GM12873 (cell line): Measurements from ENCODE around the gene KIAA2012.

Source experiments
- TF ChIP-seq, protein P1 (sequence below): IDR thresholded peaks from 2 replicates; pipeline ENCODE4 v1.5.1; 2012; ENCODE audit warnings: low read depth, mild to moderate bottlenecking, moderate library complexity, low read length, control low read depth; ENCODE audit not compliant: insufficient read depth; ENCODE audit errors: missing control alignments

KIAA2012 gene

DNA sequence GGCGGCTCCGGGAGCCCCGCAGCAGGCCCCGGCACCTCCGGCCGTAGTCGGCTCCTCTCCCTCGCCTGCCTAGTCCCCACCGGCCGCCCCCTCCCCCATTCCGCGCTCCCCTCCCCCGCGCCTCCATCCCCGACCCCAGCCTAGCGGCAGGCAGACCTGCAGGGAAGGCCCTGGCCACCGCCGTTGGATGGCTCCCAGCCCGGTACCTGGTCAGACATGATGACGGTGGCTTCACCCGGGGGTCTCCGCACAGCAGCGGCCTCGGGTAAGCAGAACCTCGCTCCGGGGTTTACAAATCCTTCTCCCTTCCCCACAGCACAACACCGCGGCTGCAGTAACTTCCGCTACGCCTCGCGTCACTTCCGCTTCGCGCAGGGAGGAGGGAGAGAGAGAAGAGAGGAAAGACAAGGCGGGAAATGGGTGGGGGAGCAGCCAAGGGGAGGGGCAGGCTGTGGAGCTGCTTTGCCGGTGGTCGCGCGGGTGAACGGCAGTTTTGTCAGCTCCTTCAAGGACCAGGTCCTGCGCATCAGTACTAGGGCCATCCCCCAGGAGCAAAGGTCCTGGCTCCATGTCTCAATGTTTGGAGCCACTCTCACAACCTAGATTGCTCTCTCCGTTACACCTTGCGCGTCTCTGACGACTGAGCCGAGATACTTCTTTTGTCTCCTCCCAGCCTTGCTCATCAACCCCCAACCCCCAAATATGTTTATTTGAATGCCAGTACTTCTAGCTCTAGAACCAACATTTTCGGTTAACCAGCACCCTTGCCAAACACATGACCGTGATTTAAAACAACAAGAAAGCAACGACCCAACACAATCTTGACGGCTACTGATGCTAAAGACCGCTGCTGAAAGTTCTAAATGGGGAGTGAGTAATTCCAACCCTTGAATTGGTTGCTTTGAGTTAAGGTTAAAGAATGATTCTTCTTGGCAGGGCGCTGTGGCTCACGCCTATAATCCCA is 165.5 kb downstream of the KIAA2012 start, which contains the start of gene SUMO1:
Gene SUMO1, minus strand, starts transcription at position 364 of the 964 bp plus-strand sequence. Its CDS starts 146 bp downstream, at position 218.
- TF ChIP-seq, protein P1, sequence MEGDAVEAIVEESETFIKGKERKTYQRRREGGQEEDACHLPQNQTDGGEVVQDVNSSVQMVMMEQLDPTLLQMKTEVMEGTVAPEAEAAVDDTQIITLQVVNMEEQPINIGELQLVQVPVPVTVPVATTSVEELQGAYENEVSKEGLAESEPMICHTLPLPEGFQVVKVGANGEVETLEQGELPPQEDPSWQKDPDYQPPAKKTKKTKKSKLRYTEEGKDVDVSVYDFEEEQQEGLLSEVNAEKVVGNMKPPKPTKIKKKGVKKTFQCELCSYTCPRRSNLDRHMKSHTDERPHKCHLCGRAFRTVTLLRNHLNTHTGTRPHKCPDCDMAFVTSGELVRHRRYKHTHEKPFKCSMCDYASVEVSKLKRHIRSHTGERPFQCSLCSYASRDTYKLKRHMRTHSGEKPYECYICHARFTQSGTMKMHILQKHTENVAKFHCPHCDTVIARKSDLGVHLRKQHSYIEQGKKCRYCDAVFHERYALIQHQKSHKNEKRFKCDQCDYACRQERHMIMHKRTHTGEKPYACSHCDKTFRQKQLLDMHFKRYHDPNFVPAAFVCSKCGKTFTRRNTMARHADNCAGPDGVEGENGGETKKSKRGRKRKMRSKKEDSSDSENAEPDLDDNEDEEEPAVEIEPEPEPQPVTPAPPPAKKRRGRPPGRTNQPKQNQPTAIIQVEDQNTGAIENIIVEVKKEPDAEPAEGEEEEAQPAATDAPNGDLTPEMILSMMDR: no peak

DNA sequence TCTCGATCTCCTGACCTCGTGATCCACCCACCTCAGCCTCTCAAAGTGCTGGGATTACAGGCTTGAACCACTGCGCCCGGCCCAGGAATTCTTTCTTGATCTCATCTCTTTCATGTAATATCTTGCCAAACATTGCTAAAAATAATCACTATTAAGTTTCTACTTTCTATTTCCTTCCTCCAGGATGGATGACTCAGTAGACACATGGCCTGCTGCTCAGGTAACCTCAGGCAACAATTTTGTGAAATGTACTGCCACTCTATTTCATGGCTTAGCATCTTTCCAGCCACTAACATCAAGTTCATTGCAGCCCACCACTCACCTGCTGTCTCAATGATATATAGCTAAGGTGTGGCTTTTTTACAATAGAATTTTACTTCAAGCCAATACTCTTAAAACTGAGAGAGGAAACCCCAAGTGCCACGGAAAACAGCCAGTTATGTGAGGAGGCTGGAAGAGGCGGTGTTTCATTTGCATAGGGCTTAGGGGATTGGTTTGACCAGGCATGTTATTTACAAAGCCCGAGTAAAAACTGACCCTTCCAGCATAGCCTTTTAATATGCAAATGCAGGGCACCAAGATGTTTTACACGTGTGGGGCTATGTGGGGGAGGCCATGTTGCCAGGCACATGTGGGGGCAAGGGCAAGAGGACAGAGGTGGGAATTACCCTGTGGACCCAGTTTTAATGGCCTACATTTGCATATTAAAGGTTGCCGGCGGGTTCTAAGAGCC is 176.6 kb downstream of the KIAA2012 start:
- TF ChIP-seq, protein P1: no peak

DNA sequence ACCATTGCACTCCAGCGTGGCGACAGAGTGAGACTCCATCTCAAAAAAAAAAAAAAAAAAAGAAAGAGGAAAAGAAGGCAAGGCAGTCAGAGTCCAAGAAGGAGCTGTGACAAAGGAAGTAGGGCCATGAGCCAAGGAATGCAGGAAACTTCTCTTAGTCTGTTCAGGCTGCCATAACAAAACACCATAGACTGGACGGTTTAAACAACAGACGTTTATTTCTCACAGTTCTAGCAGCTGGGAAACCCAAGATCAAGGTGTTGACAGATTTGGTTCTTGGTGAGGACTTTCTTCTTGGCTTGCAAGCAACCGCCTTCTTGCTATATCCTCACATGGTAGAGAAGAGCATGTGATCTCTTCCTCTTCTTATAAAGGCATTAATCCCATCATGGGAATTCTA is 178.4 kb downstream of the KIAA2012 start:
- TF ChIP-seq, protein P1: no peak
